ENCODE measurements around the gene CCSER1.
"Not testable (repeated sequence)": the region's sequence is repeated elsewhere in the genome, so short reads cannot be mapped to it uniquely, and the experiment has no call there.

Gene CCSER1

DNA sequence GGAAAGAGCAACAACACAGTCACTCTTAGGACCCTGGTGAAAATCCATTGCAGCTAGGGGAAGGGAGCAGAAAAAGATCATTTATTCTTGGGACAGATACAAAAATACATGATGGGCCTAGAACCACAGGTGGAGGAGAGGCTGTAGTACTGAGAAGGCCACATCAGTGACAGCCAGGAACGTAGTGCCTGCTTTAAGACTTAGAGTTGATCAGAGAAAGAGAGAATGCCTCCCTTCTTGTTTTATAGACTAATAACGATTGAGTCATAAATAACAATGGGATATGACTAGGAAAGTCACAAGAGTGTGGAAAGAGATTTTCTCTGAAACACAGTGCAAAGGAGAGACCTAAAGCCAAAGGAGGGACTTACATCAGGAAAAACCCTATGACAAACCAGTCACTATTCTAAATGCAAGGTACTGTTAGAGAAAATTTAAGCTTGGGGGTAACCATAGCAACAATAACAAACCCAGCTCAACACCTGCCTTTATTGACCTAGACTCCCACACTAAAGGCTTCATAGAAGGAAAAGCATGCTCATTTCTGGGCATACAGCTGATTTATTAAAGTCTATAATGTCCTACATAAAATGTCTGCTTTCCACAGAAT is 1161.6 kb downstream of the CCSER1 start:
- Histone ChIP-seq H3K4me1 (ENCODE audit: control insufficient read depth, insufficient read depth, low read length) (no peaks in the 10 kb centered on the region), H3K27me3 (replicated peaks; ENCODE audit: control insufficient read depth, insufficient read depth, low read length) (no peaks in the 10 kb centered on the region), H3K9ac (ENCODE audit: low read length) (no peak overlapping the region), H3K36me3 (ENCODE audit: control insufficient read depth, insufficient read depth, low read length, severe bottlenecking) (no peaks in the 10 kb centered on the region), H3K9me3 (ENCODE audit: control insufficient read depth, low read length) (no peaks in the 10 kb centered on the region), H3K4me3 (ENCODE audit: low read length) (no peak overlapping the region)
- no peak for DNase-seq (ENCODE audit: low read depth)

DNA sequence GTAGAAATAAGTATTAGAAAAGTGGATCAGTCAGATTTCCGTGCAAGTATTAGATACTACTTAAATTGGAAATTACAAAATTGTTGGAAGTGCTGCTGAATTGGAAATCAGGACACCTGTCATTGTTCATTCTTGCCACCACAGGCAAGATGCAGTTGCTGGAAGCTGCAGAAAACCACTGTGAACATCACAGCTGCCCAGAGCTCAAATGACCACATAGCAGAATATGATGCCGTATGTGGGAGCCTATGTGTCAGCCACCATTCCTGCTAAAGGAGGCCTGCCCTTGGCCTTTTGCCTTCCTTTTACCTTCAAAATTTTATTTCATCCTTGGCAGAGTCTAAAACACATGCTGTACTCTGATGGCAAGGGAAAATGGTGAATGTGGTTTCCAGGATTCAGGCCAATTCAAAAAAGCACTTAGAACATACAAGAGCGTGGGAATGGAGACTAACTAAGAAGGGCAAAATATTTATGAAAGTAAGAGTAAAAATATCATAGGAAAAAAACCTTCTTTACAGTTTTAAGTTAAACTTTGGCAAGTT is 1171.0 kb downstream of the CCSER1 start:
- no peak for DNase-seq (ENCODE audit: low read depth)
- Histone ChIP-seq H3K4me1 (ENCODE audit: control insufficient read depth, insufficient read depth, low read length) (no peaks in the 10 kb centered on the region), H3K4me3 (ENCODE audit: low read length) (no peak overlapping the region), H3K9me3 (ENCODE audit: control insufficient read depth, low read length) (peaks cover 9% of the 10 kb centered on the region), H3K36me3 (ENCODE audit: control insufficient read depth, insufficient read depth, low read length, severe bottlenecking) (no peaks in the 10 kb centered on the region), H3K27me3 (replicated peaks; ENCODE audit: control insufficient read depth, insufficient read depth, low read length) (no peaks in the 10 kb centered on the region), H3K9ac (ENCODE audit: low read length) (no peak overlapping the region)

GRCh38 chr4:91298824-91299223 is 1171.6 kb downstream of the CCSER1 start:
- no peak overlapping the region for H3K4me3 ChIP-seq (ENCODE audit: low read length)
- no peaks in the 10 kb centered on the region for H3K27me3 ChIP-seq (replicated peaks; ENCODE audit: control insufficient read depth, insufficient read depth, low read length)
- DNase-seq (ENCODE audit: low read depth), result no peak
- H3K9me3 ChIP-seq (ENCODE audit: control insufficient read depth, low read length), result peaks cover 9% of the 10 kb centered on the region
- H3K4me1 ChIP-seq (ENCODE audit: control insufficient read depth, insufficient read depth, low read length), result no peaks in the 10 kb centered on the region
- no peak overlapping the region for H3K9ac ChIP-seq (ENCODE audit: low read length)
- no peaks in the 10 kb centered on the region for H3K36me3 ChIP-seq (ENCODE audit: control insufficient read depth, insufficient read depth, low read length, severe bottlenecking)

- Histone ChIP-seq H3K4me3 (ENCODE audit: low read length) (no peak overlapping the region), H3K36me3 (ENCODE audit: control insufficient read depth, insufficient read depth, low read length, severe bottlenecking) (no peaks in the 10 kb centered on the region), H3K9me3 (ENCODE audit: control insufficient read depth, low read length) (no peaks in the 10 kb centered on the region), H3K4me1 (ENCODE audit: control insufficient read depth, insufficient read depth, low read length) (no peaks in the 10 kb centered on the region), H3K27me3 (replicated peaks; ENCODE audit: control insufficient read depth, insufficient read depth, low read length) (no peaks in the 10 kb centered on the region), H3K9ac (ENCODE audit: low read length) (no peak overlapping the region)
- no peak for DNase-seq (ENCODE audit: low read depth)
These were observed 1174.9 kb downstream of the CCSER1 start for GRCh38 chr4:91302120-91302519.

- no peak for DNase-seq (ENCODE audit: low read depth)
- Histone ChIP-seq H3K4me3 (ENCODE audit: low read length) (no peak overlapping the region), H3K36me3 (ENCODE audit: control insufficient read depth, insufficient read depth, low read length, severe bottlenecking) (no peaks in the 10 kb centered on the region), H3K9me3 (ENCODE audit: control insufficient read depth, low read length) (no peaks in the 10 kb centered on the region), H3K27me3 (replicated peaks; ENCODE audit: control insufficient read depth, insufficient read depth, low read length) (no peaks in the 10 kb centered on the region), H3K9ac (ENCODE audit: low read length) (no peak overlapping the region), H3K4me1 (ENCODE audit: control insufficient read depth, insufficient read depth, low read length) (no peaks in the 10 kb centered on the region)
These were observed 1177.1 kb downstream of the CCSER1 start for GRCh38 chr4:91304292-91304691.

GRCh38 chr4:91317434-91317833 is 1190.2 kb downstream of the CCSER1 start:
- no peaks in the 10 kb centered on the region for H3K4me1 ChIP-seq (ENCODE audit: control insufficient read depth, insufficient read depth, low read length)
- H3K27me3 ChIP-seq (replicated peaks; ENCODE audit: control insufficient read depth, insufficient read depth, low read length), result no peaks in the 10 kb centered on the region
- no peaks in the 10 kb centered on the region for H3K36me3 ChIP-seq (ENCODE audit: control insufficient read depth, insufficient read depth, low read length, severe bottlenecking)
- no peak for DNase-seq (ENCODE audit: low read depth)
- H3K9me3 ChIP-seq (ENCODE audit: control insufficient read depth, low read length), result no peaks in the 10 kb centered on the region
- H3K9ac ChIP-seq (ENCODE audit: low read length), result no peak overlapping the region
- no peak overlapping the region for H3K4me3 ChIP-seq (ENCODE audit: low read length)

GRCh38 chr4:91319556-91320268 is 1192.5 kb downstream of the CCSER1 start:
- Histone ChIP-seq H3K9me3 (ENCODE audit: control insufficient read depth, low read length) (no peaks in the 10 kb centered on the region), H3K27me3 (replicated peaks; ENCODE audit: control insufficient read depth, insufficient read depth, low read length) (no peaks in the 10 kb centered on the region), H3K4me3 (ENCODE audit: low read length) (no peak overlapping the region), H3K9ac (ENCODE audit: low read length) (no peak overlapping the region), H3K36me3 (ENCODE audit: control insufficient read depth, insufficient read depth, low read length, severe bottlenecking) (no peaks in the 10 kb centered on the region), H3K4me1 (ENCODE audit: control insufficient read depth, insufficient read depth, low read length) (no peaks in the 10 kb centered on the region)
- DNase-seq (ENCODE audit: low read depth), result no peak

DNA sequence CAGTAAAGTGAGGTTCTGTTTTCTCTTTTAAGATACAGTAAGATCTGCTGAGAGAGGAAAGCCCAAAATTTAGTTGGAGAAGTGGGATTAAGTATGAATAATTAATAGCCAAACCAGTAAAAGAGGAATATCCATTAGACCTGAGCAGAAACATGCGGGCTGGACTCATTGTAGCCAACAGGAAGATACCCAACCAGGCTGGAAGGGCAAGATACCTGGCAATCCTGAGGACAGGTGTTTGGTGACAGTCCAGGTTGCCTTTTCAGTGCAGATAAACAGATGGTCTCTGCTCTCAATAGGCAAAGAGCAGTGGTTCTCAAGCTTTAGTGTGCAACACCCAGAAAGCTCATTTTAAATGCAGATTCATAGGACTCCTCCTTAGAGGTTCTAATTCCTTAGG is 1195.8 kb downstream of the CCSER1 start:
- DNase-seq (ENCODE audit: low read depth), result no peak
- Histone ChIP-seq H3K4me3 (ENCODE audit: low read length) (no peak overlapping the region), H3K36me3 (ENCODE audit: control insufficient read depth, insufficient read depth, low read length, severe bottlenecking) (no peaks in the 10 kb centered on the region), H3K9ac (ENCODE audit: low read length) (no peak overlapping the region), H3K4me1 (ENCODE audit: control insufficient read depth, insufficient read depth, low read length) (no peaks in the 10 kb centered on the region), H3K9me3 (ENCODE audit: control insufficient read depth, low read length) (peaks cover 11% of the 10 kb centered on the region), H3K27me3 (replicated peaks; ENCODE audit: control insufficient read depth, insufficient read depth, low read length) (no peaks in the 10 kb centered on the region)

DNA sequence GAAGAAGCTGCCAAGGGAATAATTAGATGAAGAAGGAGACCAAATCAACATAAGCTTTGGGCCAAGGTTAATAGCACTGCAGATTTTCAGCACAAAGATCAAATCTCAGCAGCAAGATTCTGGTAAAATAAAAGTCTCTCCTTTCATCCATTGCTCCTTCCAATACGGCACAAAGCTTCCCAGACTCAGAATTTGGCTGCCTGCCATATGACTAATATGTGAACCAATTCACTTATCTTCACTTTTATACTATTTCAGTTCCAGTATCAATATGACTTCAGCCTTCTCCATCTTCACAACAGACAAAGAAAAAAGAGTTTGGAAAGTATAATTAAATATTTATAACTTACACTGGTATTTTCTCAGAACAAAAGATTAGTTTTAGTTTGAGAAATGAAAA is 1198.3 kb downstream of the CCSER1 start:
- Histone ChIP-seq H3K27me3 (replicated peaks; ENCODE audit: control insufficient read depth, insufficient read depth, low read length) (no peaks in the 10 kb centered on the region), H3K4me3 (ENCODE audit: low read length) (no peak overlapping the region), H3K9me3 (ENCODE audit: control insufficient read depth, low read length) (peaks cover 11% of the 10 kb centered on the region), H3K4me1 (ENCODE audit: control insufficient read depth, insufficient read depth, low read length) (no peaks in the 10 kb centered on the region), H3K9ac (ENCODE audit: low read length) (no peak overlapping the region), H3K36me3 (ENCODE audit: control insufficient read depth, insufficient read depth, low read length, severe bottlenecking) (no peaks in the 10 kb centered on the region)
- DNase-seq (ENCODE audit: low read depth), result peak; percentile 0

GRCh38 chr4:91326167-91326566 is 1199.0 kb downstream of the CCSER1 start:
- H3K4me1 ChIP-seq (ENCODE audit: control insufficient read depth, insufficient read depth, low read length); H3K4me3 ChIP-seq (ENCODE audit: low read length); DNase-seq (ENCODE audit: low read depth); H3K9ac ChIP-seq (ENCODE audit: low read length); H3K27me3 ChIP-seq (replicated peaks; ENCODE audit: control insufficient read depth, insufficient read depth, low read length); H3K36me3 ChIP-seq (ENCODE audit: control insufficient read depth, insufficient read depth, low read length, severe bottlenecking): not testable (repeated sequence)
- peaks cover 11% of the 10 kb centered on the region for H3K9me3 ChIP-seq (ENCODE audit: control insufficient read depth, low read length)

GRCh38 chr4:91330555-91331137 is 1203.5 kb downstream of the CCSER1 start:
- no peak for DNase-seq (ENCODE audit: low read depth)
- H3K9ac ChIP-seq (ENCODE audit: low read length), result no peak overlapping the region
- H3K4me1 ChIP-seq (ENCODE audit: control insufficient read depth, insufficient read depth, low read length), result no peaks in the 10 kb centered on the region
- H3K27me3 ChIP-seq (replicated peaks; ENCODE audit: control insufficient read depth, insufficient read depth, low read length), result no peaks in the 10 kb centered on the region
- no peak overlapping the region for H3K4me3 ChIP-seq (ENCODE audit: low read length)
- H3K9me3 ChIP-seq (ENCODE audit: control insufficient read depth, low read length), result peaks cover 11% of the 10 kb centered on the region
- no peaks in the 10 kb centered on the region for H3K36me3 ChIP-seq (ENCODE audit: control insufficient read depth, insufficient read depth, low read length, severe bottlenecking)

All from adipocyte (in vitro differentiated cells).